ENCODE results near the gene DENND2C. TPM values are rescaled to one million over a fixed set of nuclear protein-coding genes. Genes with fewer than 3 reads are reported as not detected.

The DENND2C gene
- total RNA-seq, 1 experiment from 2014 or later: 3.6 TPM

GRCh38 chr1:114700036-114700600 is 30.3 kb upstream of the DENND2C start:
- Histone ChIP-seq H3K79me2 (ENCODE audit: insufficient read depth, low read length) (no peaks in the 10 kb centered on the region), H3K18ac (ENCODE audit: insufficient read length, low read depth, low read length) (no peak overlapping the region), H3K4me2 (ENCODE audit: insufficient read depth, insufficient read length, low read length) (no peak overlapping the region), H3K4me1 (ENCODE audit: insufficient read depth, low read length) (no peaks in the 10 kb centered on the region), H2AK5ac (ENCODE audit: insufficient read length, low read length) (no peak overlapping the region), H3K27ac (ENCODE audit: insufficient read length, low read depth, low read length) (no peak overlapping the region), H3K23ac (ENCODE audit: insufficient read length, low read depth, low read length) (no peak overlapping the region), H3K9ac (ENCODE audit: extremely low read depth, insufficient read length, low read length) (no peak overlapping the region), H4K5ac (ENCODE audit: insufficient read length, low read depth, low read length) (no peak overlapping the region), H3K4ac (ENCODE audit: low read depth, low read length) (no peak overlapping the region), H4K20me1 (ENCODE audit: control insufficient read depth, insufficient read depth, insufficient read length) (no peaks in the 10 kb centered on the region), H3K27me3 (ENCODE audit: insufficient read depth, low read length) (no peaks in the 10 kb centered on the region), H4K8ac (replicated peaks; ENCODE audit: insufficient read length, low read depth, low read length) (no peak overlapping the region), H3K9me3 (ENCODE audit: control insufficient read depth, low read depth, low read length) (no peaks in the 10 kb centered on the region), H2BK12ac (ENCODE audit: insufficient read length, low read depth, low read length) (no peak overlapping the region), H2BK20ac (ENCODE audit: low read depth, low read length, poor library complexity, severe bottlenecking) (no peak overlapping the region), H2BK120ac (ENCODE audit: low read depth, low read length, poor library complexity, severe bottlenecking) (no peak overlapping the region), H3K56ac (ENCODE audit: insufficient read length, low read depth, low read length) (no peak overlapping the region), H3T11ph (ENCODE audit: low read length) (no peak overlapping the region), H2AFZ (ENCODE audit: low read length) (no peak overlapping the region), H3K23me2 (ENCODE audit: insufficient read length, low read depth, low read length, poor library complexity, severe bottlenecking) (no peaks in the 10 kb centered on the region), H4K91ac (ENCODE audit: insufficient read length, low read depth, low read length) (no peak overlapping the region), H2BK5ac (ENCODE audit: insufficient read length, low read length) (no peak overlapping the region), H3K79me1 (ENCODE audit: insufficient read depth, low read depth, low read length, poor library complexity, severe bottlenecking) (no peaks in the 10 kb centered on the region), H2BK15ac (ENCODE audit: low read depth, low read length) (no peak overlapping the region), H3K14ac (ENCODE audit: insufficient read depth, low read length) (no peak overlapping the region)
- WGBS (ENCODE audit: extremely low coverage, insufficient read length, low lambda C conversion rate): no CpG with 5 or more reads among the region's 4 CpGs
- no peaks in the 10 kb centered on the region for H3K9me3 Mint-ChIP-seq
- H3K36me3 Mint-ChIP-seq (ENCODE audit: insufficient read depth in 1 of 3, low read depth in 3 of 3): no peaks in the 10 kb centered on the region
- H3K4me3 Mint-ChIP-seq: no peak overlapping the region
- H3K27me3 Mint-ChIP-seq (ENCODE audit: low read depth): peaks cover 7% of the 10 kb centered on the region
- no peaks in the 10 kb centered on the region for H3K4me1 Mint-ChIP-seq
- no peak for TF ChIP-seq CTCF (conservative IDR thresholded peaks at IDR 0.05)
- no peak for DNase-seq
- no peak overlapping the region for H3K27ac Mint-ChIP-seq
